ENCODE results near the gene KCNG2.

GRCh38 chr18:79935098-79935480 lies 137.4 kb downstream of the KCNG2 start:
- no peak for TF ChIP-seq CTCF (conservative IDR thresholded peaks at IDR 0.05; ENCODE audit: low read depth in 2 of 2)
- TF ChIP-seq EZH2 (IDR thresholded peaks at IDR 0.05; ENCODE audit: low read depth, unreplicated experiment), result no peak
- no peak for TF ChIP-seq EZH2phosphoT487 (IDR thresholded peaks at IDR 0.05; ENCODE audit: unreplicated experiment)
- TF ChIP-seq POLR2AphosphoS5 (IDR thresholded peaks at IDR 0.05; ENCODE audit: low read depth), result no peak

Data from GM23338 (cell line).